Left cardiac atrium (tissue), 4 donors: Measurements from ENCODE around the gene MUC5AC. TPM values are rescaled to one million over a fixed set of nuclear protein-coding genes. Genes with fewer than 3 reads are reported as not detected.
"Not testable (repeated sequence)": the region's sequence is repeated elsewhere in the genome, so short reads cannot be mapped to it uniquely, and the experiment has no call there.

Experiments
- ATAC-seq, 2 donors: fragments of 200-7000 bp; cut with Tn5 transposase; one replicate each; pipeline ENCODE4 v1.9.1; 2020; ENCODE audit warnings: mild to moderate bottlenecking in 2 of 2, moderate library complexity in 2 of 2
- DNase-seq: peaks from one replicate; pipeline ENCODE4 v3.0.0-alpha.2; 2020
- intact Hi-C, 2 donors: fragments of 100-400 bp; cut with DNase I; formaldehyde crosslinking; loops; one replicate each; pipeline versions ENCODE4 v1.14.1 to v1.15.1; 2022 to 2023
- total RNA-seq, 2 donors: library from RNA; stranded (reverse); fragmentation: NEBNext Ultra II Directional; extraction: Animal tissue kit (Norgen Biotek cat#: 25700); gene quantifications; one replicate each; pipeline ENCODE4 v1.2.1, GENCODE V29; 2021
- donor health status: DM: no; HTN: yes; CAD: no.
- donor health status: DM: no; HTN: yes; CAD: no; lungs with severe emphysema.
- donor health status: DM: yes; HTN: yes; CAD: no.
- donor health status: Dilated cardiomyopathy.

MUC5AC gene
- total RNA-seq, 2 donors from 2014 or later = not detected

DNA sequence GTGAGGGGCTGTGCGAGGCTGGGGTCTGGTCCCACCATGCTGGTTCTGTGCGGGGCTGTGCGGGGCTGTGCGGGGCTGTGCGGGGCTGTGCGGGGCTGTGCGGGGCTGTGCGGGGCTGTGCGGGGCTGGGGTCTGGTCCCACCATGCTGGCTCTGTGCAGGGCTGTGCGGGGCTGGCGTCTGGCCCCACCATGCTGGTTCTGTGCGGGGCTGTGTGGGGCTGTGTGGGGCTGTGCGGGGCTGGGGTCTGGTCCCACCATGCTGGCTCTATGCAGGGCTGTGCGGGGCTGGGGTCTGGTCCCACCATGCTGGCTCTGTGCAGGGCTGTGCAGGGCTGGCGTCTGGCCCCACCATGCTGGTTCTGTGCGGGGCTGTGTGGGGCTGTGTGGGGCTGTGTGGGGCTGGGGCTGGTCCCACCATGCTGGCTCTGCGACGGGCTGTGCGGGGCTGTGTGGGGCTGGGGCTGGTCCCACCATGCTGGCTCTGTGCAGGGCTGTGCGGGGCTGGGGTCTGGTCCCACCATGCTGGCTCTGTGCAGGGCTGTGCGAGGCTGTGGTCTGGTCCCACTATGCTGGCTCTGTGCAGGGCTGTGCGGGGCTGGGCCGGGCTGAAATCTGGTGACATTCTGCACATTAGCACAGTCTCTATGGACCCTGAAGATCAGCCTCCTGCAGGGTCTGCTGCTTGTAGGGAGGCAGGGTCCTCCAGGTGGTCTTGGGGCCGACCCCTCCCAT lies 1.9 kb downstream of the MUC5AC start:
- intact Hi-C loops, DNase-seq, ATAC-seq: not testable (repeated sequence)

GRCh38 chr11:1160231-1161101 lies 2.7 kb downstream of the MUC5AC start:
- intact Hi-C loops = no loop called here
- ATAC-seq (no peak), DNase-seq (no peak)

- intact Hi-C loops = no loop called here
- no peak for ATAC-seq
- peak; percentile 19 for DNase-seq
Measured at GRCh38 chr11:1161410-1162137, 3.8 kb downstream of the MUC5AC start.

DNA sequence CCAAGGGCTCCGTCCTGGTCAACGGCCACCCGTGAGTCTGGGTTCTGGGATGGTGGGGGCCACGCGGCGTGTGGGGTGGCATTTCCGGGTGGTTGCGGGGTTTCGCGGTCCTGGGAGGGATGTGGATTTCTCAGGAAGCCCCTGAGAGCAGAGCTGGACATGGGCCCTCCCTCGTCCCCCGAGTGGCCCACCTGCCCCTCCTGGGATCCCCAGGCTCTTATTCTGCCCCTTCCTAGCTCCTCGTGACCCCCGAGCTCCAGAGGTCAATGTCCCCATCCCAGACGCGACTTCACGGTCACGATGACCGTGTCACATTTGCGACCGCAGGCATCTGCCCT lies 4.4 kb downstream of the MUC5AC start:
- intact Hi-C loops = no loop called here
- peak; percentile 14 for DNase-seq
- ATAC-seq = no peak

- intact Hi-C loops = no loop called here
- ATAC-seq (no peak), DNase-seq (no peak)
Measured at GRCh38 chr11:1162491-1163311, 4.9 kb downstream of the MUC5AC start.

GRCh38 chr11:1163321-1163910 lies 5.7 kb downstream of the MUC5AC start:
- intact Hi-C loops = no loop called here
- ATAC-seq = no peak
- no peak for DNase-seq

DNA sequence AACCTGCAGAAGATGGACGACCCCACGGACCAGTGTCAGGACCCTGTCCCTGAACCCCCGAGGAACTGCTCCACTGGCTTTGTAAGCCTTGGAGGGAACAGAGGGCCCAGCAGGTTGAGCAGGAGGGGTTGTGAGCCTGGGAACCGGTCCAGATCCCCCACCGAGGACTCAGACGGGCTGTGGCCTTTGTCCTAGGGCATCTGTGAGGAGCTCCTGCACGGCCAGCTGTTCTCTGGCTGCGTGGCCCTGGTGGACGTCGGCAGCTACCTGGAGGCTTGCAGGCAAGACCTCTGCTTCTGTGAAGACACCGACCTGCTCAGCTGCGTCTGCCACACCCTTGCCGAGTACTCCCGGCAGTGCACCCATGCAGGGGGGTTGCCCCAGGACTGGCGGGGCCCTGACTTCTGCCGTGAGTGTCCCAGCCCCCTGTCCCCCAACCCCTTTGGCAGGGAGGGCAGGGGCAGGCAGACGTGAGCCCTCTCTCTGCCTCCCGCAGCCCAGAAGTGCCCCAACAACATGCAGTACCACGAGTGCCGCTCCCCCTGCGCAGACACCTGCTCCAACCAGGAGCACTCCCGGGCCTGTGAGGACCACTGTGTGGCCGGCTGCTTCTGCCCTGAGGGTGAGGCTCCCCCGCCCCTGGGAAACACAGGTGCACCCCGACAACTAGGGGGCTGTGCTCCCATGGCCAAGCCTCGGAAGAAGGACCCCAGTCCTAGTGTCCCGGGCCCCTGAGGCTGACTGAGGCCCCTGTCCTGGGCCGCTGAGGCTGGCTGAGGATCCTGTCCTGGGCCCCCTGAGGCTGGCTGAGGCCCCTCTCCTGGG lies 6.4 kb downstream of the MUC5AC start:
- peak; percentile 15 for DNase-seq
- intact Hi-C loops = no loop called here
- ATAC-seq = no peak

- intact Hi-C loops, DNase-seq, ATAC-seq: not testable (repeated sequence)
Measured at GRCh38 chr11:1164779-1165255, 7.1 kb downstream of the MUC5AC start.

DNA sequence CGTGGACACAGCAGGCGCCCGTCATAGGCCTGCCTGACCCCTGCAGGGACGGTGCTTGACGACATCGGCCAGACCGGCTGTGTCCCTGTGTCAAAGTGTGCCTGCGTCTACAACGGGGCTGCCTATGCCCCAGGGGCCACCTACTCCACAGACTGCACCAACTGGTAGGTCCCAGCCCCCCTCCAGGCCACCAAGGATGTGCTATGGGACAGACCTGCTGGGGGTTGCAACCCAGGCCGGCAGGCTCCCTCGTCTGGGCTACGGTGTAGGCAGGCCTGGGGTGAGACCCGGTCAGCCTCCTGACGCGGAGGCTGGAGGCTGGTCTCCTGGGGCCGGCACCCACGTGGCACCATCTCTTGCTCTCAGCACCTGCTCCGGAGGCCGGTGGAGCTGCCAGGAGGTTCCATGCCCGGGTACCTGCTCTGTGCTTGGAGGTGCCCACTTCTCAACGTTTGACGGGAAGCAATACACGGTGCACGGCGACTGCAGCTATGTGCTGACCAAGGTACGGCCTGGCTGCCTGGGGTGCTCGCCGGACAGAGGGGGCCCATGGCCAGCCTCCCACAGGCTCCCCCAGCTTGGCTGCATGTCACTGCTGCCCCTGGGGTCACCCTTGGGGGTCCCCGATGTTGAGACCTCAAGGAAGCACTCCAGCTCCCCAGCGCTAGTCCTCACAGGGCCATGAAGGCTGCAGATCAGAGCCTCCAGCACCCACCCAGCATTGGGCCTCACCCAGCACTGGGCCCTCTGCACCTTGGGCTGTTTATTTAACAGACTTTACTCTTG lies 7.7 kb downstream of the MUC5AC start:
- intact Hi-C loops = no loop called here
- DNase-seq (peak; percentile 14), ATAC-seq (no peak)

DNA sequence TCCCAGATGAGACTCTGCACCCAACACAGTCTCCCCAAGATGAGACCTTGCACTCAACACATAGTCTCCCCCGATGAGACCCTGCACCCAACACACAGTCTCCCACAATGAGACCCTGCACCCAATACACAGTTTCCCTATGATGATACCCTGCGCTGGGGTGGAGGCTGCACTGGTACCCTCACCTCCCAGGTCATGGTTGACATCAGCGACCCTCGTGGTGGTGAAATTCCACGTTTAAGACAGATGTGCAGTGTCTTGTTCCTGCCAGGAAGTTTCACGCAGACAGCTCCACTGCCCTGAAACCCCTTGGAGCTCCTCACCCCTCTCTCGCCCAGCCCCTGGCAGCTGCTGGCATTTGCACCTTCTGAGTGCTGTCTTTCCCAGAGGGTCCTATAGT lies 9.5 kb downstream of the MUC5AC start:
- no peak for ATAC-seq
- no peak for DNase-seq
- intact Hi-C loops = no loop called here

DNA sequence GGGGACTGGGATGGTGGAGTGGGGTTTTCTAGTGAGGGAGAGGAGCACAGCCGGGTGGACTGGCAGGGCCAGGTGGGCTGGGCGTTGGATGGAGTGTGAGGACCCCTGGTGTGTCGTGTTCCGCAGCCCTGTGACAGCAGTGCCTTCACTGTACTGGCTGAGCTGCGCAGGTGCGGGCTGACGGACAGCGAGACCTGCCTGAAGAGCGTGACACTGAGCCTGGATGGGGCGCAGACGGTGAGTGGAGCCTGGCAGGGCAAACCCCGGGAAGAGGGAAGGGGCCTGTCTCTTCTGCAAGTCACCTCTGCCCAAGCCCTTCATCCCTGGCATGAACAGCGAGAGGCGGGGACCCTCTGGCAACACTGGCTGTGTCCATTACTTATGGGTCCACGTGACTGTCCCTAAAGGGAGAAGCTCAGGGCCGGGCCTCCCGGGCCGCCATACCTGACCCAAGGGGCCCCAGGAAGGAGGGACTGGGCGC lies 10.0 kb downstream of the MUC5AC start:
- intact Hi-C loops = no loop called here
- ATAC-seq (no peak), DNase-seq (no peak)

- ATAC-seq (no peak), DNase-seq (no peak)
- intact Hi-C loops = no loop called here
Measured at GRCh38 chr11:1168256-1168655, 10.5 kb downstream of the MUC5AC start.

- no peak for ATAC-seq
- DNase-seq = no peak
- intact Hi-C loops = no loop called here
Measured at GRCh38 chr11:1168721-1169161, 11.0 kb downstream of the MUC5AC start.

DNA sequence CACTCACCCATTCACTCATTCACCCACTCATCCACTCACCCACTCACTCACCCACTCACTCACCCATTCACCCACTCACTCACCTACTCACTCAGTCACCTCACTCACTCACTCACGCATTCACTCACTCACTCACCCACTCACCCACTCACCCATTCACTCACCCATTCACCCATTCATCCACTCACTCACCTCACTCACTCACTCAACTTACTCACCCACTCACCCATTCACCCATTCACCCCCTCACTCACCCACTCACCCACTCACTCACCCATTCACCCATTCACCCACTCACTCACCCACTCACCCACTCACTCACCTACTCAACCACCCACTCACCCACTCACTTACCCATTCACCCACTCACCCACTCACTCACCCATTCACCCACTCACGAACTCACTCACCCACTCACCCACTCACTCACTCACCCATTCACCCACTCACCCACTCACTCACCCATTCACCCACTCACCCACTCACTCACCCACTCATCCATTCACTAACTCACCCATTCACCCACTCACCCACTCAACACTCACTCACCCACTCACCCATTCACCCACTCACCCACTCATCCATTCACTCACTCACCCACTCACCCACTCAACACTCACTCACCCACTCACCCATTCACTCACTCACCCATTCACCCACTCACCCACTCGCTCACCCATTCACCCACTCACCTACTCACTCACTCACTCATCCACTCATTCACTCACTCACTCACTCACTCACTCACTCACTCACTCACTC lies 13.7 kb downstream of the MUC5AC start:
- intact Hi-C loops = no loop called here
- DNase-seq (no peak), ATAC-seq (no peak)

- intact Hi-C loops = no loop called here
- no peak for ATAC-seq
- no peak for DNase-seq
Measured at GRCh38 chr11:1171985-1172728, 14.4 kb downstream of the MUC5AC start.
